HEK293 (cell line): ENCODE data around the gene TTLL13.
A peak's percentile ranks its signal among the peaks of the same experiment; 100 is the strongest.

Experiments used
- CTCF ChIA-PET: fragments of 350-600 bp; formaldehyde crosslinking; extraction: SDS; loops from one replicate; lab custom pipeline; 2021; ENCODE audit warnings: antibody characterized with exemption; lab: Yijun Ruan, JAX
- POLR2A ChIA-PET: fragments of 300-600 bp; formaldehyde crosslinking; extraction: SDS; loops from one replicate; lab custom pipeline; 2020; ENCODE audit warnings: antibody characterized with exemption, inconsistent platforms; lab: Yijun Ruan, JAX
- H3K27ac ChIP-seq: fragments of 200-500 bp; sonication (Bioruptor generic); 2 replicates; pipeline ENCODE4 v1.5.1; 2014; ENCODE audit warnings: low read depth, low read length, control low read depth, inconsistent platforms; ENCODE audit errors: extremely low read depth
- H3K36me3 ChIP-seq, 2 experiments: fragments of 200-500 bp in 1 of 2; sonication (Bioruptor generic) in 1 of 2; 1 replicate in 1 of 2; 2 replicates in 1 of 2; pipeline ENCODE4 v1.5.1; 2014 to 2017; ENCODE audit warnings: inconsistent platforms in 2 of 2, low read length in 2 of 2; ENCODE audit not compliant: control insufficient read depth in 2 of 2, insufficient read depth in 1 of 2
- H3K4me1 ChIP-seq: fragments of 200-500 bp; sonication (Bioruptor generic); 2 replicates; pipeline ENCODE4 v1.5.1; 2014; ENCODE audit warnings: mild to moderate bottlenecking, low read length, inconsistent platforms; ENCODE audit not compliant: control insufficient read depth, insufficient read depth
- H3K4me3 ChIP-seq: 2 replicates; pipeline ENCODE4 v1.5.1; 2011; ENCODE audit warnings: low read depth, mild to moderate bottlenecking, control low read depth, low read length, moderate library complexity
- H3K9me3 ChIP-seq: fragments of 200-500 bp; sonication (Bioruptor generic); 2 replicates; pipeline ENCODE4 v1.5.1; 2014; ENCODE audit warnings: low read depth, low read length, inconsistent platforms; ENCODE audit not compliant: control insufficient read depth, insufficient read depth
- BCL6B ChIP-seq: fragments of 450-650 bp; formaldehyde crosslinking; IDR thresholded peaks from 2 replicates; pipeline ENCODE4 v1.5.1; 2017; ENCODE audit warnings: missing biosample characterization, missing genetic modification characterization
- ELK4 ChIP-seq: IDR thresholded peaks from 2 replicates; pipeline ENCODE4 v1.6.1; 2011; ENCODE audit warnings: mild to moderate bottlenecking, low read depth, low read length, borderline replicate concordance
- PRDM10 ChIP-seq: fragments of 450-650 bp; formaldehyde crosslinking; IDR thresholded peaks from 2 replicates; pipeline ENCODE4 v1.5.1; 2016; ENCODE audit warnings: missing biosample characterization, missing genetic modification characterization
- ZBTB11 ChIP-seq: fragments of 450-650 bp; formaldehyde crosslinking; conservative IDR thresholded peaks from 2 replicates; pipeline ENCODE4 v1.5.1; 2016; ENCODE audit warnings: low read depth, missing biosample characterization, missing genetic modification characterization
- ZBTB44 ChIP-seq: fragments of 450-650 bp; IDR thresholded peaks from 2 replicates; pipeline ENCODE4 v1.5.1; 2018; ENCODE audit warnings: missing biosample characterization, mild to moderate bottlenecking, missing genetic modification characterization
- ZFP37 ChIP-seq: fragments of 450-650 bp; formaldehyde crosslinking; IDR thresholded peaks from 2 replicates; pipeline ENCODE4 v1.5.1; 2016; ENCODE audit warnings: missing biosample characterization, missing genetic modification characterization
- ZNF10 ChIP-seq: fragments of 450-650 bp; formaldehyde crosslinking; IDR thresholded peaks from 2 replicates; pipeline ENCODE4 v1.5.1; 2017; ENCODE audit warnings: missing biosample characterization, missing genetic modification characterization
- ZNF140 ChIP-seq: fragments of 450-650 bp; formaldehyde crosslinking; IDR thresholded peaks from 2 replicates; pipeline ENCODE4 v1.5.1; 2016; ENCODE audit warnings: missing biosample characterization, missing genetic modification characterization
- ZNF148 ChIP-seq: fragments of 450-650 bp; formaldehyde crosslinking; IDR thresholded peaks from 2 replicates; pipeline ENCODE4 v1.5.0; 2017; ENCODE audit warnings: missing biosample characterization, missing genetic modification characterization, borderline replicate concordance
- ZNF155 ChIP-seq: fragments of 450-650 bp; formaldehyde crosslinking; IDR thresholded peaks from 2 replicates; pipeline ENCODE4 v1.5.1; 2016; ENCODE audit warnings: missing biosample characterization, missing genetic modification characterization
- ZNF292 ChIP-seq: fragments of 450-650 bp; formaldehyde crosslinking; IDR thresholded peaks from 2 replicates; pipeline ENCODE4 v1.5.1; 2016; ENCODE audit warnings: low read depth, missing biosample characterization, missing genetic modification characterization, borderline replicate concordance
- ZNF354C ChIP-seq: fragments of 450-650 bp; formaldehyde crosslinking; IDR thresholded peaks from 2 replicates; pipeline ENCODE4 v1.5.1; 2016; ENCODE audit warnings: missing biosample characterization, missing genetic modification characterization, low read depth, borderline replicate concordance
- ZNF362 ChIP-seq: fragments of 450-650 bp; formaldehyde crosslinking; IDR thresholded peaks from 2 replicates; pipeline ENCODE4 v1.5.1; 2016; ENCODE audit warnings: missing biosample characterization, missing genetic modification characterization
- ZNF37A ChIP-seq: fragments of 450-650 bp; IDR thresholded peaks from 2 replicates; pipeline ENCODE4 v1.5.1; 2018; ENCODE audit warnings: missing biosample characterization, missing genetic modification characterization
- ZNF48 ChIP-seq: fragments of 450-650 bp; formaldehyde crosslinking; IDR thresholded peaks from 2 replicates; pipeline ENCODE4 v1.5.1; 2016; ENCODE audit warnings: missing biosample characterization, missing genetic modification characterization
- ZNF513 ChIP-seq: fragments of 450-650 bp; IDR thresholded peaks from 2 replicates; pipeline ENCODE4 v1.5.1; 2018; ENCODE audit warnings: missing biosample characterization, missing genetic modification characterization
- ZNF654 ChIP-seq: fragments of 450-650 bp; formaldehyde crosslinking; IDR thresholded peaks from 2 replicates; pipeline ENCODE4 v1.5.1; 2016; ENCODE audit warnings: low read depth, missing biosample characterization, missing genetic modification characterization
- ZNF660 ChIP-seq: fragments of 450-650 bp; IDR thresholded peaks from 2 replicates; pipeline ENCODE4 v1.5.1; 2018; ENCODE audit warnings: missing biosample characterization, mild to moderate bottlenecking, missing genetic modification characterization
- ZNF76 ChIP-seq: fragments of 450-650 bp; formaldehyde crosslinking; IDR thresholded peaks from 2 replicates; pipeline ENCODE4; 2016; ENCODE audit warnings: low read depth, missing biosample characterization, missing genetic modification characterization, borderline replicate concordance

TTLL13 gene

GRCh38 chr15:90249203-90249863, at the start of gene TTLL13:
TTLL13 (plus strand) TSS chr15:90249556; CDS start chr15:90250631, 1,075 bp downstream.
- Histone ChIP-seq H3K4me1 (no peaks in the 10 kb centered on the region; the same call in 1 of the 2 replicates), H3K4me3 (peak within 1 kb of the TSS; percentile 73), H3K9me3 (no peaks in the 10 kb centered on the region), H3K27ac (no peak within 1 kb of the TSS), H3K36me3 (no peaks in the 10 kb centered on the region)
- ChIA-PET POLR2A (interaction anchor here (0.6 to 2.4 kb wide), 19 partner anchors 8 to 681 kb away, joined by 3 to 38 read pairs (median 3); partner anchors contain the start of genes AP3S2, CIB1, GDPGP1 and IDH2), CTCF (interaction anchor here (0.7 to 2.0 kb wide), 7 partner anchors 11 to 106 kb away, joined by 3 to 9 read pairs (median 5); partner anchors contain the start of genes CIB1 and NGRN)
- TF ChIP-seq ZNF10 (tag by site-specific recombination) (no peak), ZFP37 (no peak), ZNF148 (tag by site-specific recombination) (no peak), BCL6B (tag by site-specific recombination) (no peak), ZNF654 (no peak), ZNF48 (no peak), ZNF37A (tag by site-specific recombination) (no peak), ZNF513 (no peak), ZNF292 (tag by site-specific recombination) (no peak), ZNF362 (tag by site-specific recombination) (no peak), ZNF140 (tag by site-specific recombination) (no peak), ELK4 (no peak), ZBTB11 (tag by site-specific recombination) (no peak), ZNF660 (tag by site-specific recombination) (no peak), ZNF155 (tag by site-specific recombination) (no peak), ZBTB44 (tag by site-specific recombination) (0 out of 2 replicates have a peak, but pooled peaks have one; percentile 7), PRDM10 (peak; percentile 96), ZNF354C (no peak), ZNF76 (tag by site-specific recombination) (peak; percentile 60)
